ELF-1 (cell line): ENCODE measurements around the gene WDR93.

Source experiments
- DNase-seq: peaks from one replicate; pipeline ENCODE4 v3.0.0-alpha.2; 2016; ENCODE audit warnings: low read depth, low spot score

WDR93 gene

GRCh38 chr15:89690276-89691218 is at the start of gene WDR93, which contains the start of gene PEX11A:
Gene WDR93 (plus strand): TSS chr15:89690811. CDS start chr15:89701747, 10,936 bp downstream.
Gene PEX11A (minus strand): TSS chr15:89690754. CDS start chr15:89690632, 122 bp downstream.
- DNase-seq, result peak; percentile 83

DNA sequence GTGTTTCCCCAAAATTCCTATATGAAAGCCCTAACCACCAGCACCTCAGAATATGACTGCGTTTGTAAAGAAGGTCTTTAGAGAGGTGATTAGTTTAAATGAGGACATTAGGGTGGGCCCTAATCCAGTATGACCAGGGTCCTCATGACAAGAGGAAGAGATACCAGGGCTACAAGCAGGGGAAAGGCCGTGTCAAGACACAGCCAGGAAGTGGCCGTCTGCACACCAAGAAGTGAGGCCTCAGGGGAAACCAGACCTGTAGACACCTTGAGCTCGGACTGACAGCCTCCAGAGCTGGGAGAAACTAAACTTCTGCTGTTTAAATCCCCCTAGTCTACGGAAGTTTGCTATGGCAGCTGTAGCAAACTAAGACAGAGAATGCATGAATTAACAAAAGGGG is 49.6 kb upstream of the WDR93 start:
- no peak for DNase-seq

DNA sequence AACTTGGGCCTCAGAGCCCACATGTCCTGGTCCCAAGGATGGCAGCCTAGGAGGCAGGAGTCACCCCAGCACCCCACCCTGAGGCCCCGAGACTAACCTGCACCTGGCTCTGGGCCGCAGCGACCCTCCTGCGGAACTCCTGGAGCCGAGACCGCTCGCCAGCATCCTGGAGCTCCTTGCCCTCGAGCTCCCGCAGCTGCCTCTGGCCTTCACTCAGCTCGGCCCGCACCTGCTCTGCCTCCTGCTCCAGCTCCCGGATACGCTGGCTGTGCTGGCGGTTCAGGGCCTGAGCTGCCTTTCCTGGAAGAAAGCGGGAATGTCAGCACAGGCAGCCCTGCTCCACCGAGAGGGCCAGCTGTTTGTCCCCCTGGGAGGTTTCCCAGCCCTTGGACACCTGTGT is 48.5 kb upstream of the WDR93 start:
- no peak for DNase-seq

DNA sequence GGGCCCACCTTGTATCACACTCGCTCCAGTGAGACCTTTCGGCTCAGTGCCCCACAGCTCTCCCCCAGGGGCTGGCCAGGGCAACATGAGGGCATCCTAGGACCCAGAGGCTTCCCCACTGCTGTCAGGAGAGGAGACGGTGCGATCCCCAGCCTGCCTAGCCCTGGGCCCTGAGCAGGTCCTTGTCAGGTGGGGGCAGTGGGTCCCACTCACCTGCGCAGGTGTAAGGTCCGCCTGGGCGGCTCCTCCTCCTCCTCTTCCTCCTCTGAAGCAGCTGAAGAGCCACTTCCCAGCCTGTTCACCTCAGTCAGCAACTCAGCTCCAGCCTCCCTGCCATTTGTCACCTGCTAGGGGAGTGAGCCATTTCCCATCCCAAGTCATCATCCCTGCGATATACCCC is 44.9 kb upstream of the WDR93 start:
- DNase-seq, result no peak

DNA sequence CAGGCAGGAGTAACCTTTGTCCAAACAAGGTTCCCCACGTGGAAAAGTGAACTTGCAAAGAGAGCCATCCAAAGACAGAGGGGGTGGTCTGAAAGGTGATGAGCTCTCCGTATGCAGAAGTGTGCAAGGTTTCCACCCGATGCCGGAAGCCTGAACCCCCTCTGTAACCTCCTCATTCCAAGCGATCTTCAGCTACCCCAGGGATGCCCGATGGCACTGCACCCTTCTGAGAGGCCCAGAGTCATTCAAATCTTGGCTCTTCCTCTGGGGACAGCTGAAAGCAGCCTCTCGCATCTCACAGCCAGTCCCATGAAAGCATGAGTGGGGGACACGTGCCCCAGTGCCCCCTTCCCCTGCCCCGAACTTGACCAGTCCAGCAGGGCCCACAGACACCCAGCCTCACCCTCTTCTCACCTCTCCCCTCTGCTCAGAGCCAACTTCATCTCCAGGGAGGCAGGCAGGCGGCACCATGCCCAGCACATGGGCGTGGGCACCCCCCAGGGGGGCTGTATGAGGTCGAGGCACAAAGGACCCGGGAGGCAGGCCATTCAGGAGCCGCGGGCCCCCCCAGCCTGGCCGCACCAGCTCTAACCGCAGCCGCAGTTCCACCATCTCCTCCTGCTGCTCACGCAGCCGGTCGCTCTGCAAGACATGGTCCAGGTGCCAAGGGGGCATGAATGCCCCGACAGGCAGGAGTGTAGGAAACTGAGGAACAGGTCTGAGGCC is 44.0 kb upstream of the WDR93 start:
- no peak for DNase-seq

DNA sequence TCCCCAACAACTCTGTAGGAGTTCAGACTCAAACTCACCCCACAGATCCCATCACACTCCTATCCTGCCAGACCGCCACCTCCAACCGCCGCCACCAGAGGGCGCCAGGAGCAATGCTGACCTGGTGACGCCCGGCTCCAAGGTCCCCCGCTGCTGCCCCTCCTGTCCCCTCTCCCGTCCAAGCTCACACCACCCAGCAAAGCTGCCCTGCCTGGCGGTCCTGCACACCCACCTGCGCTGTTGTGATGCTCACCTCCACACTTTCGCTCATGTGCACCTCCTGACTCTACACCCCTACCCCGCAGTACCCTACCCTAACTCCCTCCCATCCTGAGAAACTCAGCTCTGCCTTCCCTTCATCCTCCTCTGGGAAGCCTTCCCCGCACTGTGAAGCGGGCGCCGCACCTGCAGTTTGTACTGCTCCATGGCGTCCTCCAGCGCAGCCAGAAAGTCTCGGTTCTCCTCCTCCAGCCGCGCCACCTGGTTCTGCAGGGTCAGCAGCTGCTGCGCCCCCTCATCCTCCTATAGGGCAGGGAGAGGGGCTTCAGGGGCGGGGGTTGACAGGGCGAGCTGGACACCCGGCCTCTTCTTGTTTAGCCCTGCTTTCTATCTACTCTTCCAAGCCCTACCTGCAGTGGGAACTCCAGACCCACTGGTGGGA is 43.3 kb upstream of the WDR93 start:
- DNase-seq, result peak; percentile 88

GRCh38 chr15:89648106-89649012 is 42.3 kb upstream of the WDR93 start:
- peak; percentile 35 for DNase-seq

DNA sequence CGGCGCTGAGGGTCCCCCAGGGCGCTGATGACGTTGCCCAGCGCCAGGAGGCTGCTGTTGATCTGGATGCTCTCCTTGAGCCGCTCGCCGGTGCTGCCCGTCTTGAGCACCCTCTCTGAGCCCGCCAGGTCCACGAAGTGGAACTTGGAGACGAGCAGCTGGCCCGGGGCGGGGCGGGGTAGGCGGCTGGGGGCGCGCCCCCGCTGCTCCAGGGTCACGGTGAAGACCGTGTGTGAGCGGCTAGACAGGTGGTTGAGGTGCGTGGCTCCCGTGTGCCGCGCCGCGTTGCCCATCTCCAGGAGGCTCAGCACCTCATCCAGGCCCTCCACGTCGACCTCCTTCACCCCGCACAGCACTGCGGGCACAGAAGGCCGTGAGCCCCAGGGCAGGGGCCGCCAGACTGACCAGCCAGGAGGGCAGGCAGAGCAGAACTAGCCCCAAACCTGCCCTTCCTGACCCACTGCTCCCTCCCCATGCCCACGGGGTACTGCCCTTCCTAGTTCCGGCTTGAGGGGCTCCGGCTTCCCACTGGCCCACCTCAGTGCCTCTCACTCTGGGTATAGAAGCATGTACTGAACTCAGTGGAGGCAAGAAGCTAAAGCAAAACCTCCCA is 41.5 kb upstream of the WDR93 start:
- no peak for DNase-seq

DNA sequence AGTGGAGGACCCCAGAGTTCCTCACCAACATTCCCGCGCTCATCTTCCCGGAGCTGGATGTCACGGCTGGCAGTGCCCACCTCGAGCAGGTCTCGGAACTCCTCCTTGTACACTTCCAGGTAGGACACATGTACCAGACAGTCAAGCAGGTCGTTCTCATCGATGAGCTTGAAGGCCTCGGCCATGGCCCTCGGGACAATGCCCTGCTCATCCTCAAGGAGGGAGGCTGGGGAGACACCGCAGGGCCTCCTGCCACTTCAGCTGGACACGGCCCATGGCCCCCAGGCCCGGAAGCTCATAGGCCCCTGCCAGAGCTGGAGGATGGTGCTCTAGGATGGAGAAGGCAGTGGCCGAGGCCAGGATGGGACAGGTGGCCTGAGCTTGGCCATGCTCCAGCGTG is 40.9 kb upstream of the WDR93 start:
- no peak for DNase-seq

- no peak for DNase-seq
Measured at GRCh38 chr15:89652131-89652530, 38.5 kb upstream of the WDR93 start.

GRCh38 chr15:89652666-89653065 is 37.9 kb upstream of the WDR93 start:
- DNase-seq, result no peak

GRCh38 chr15:89653578-89653977 is 37.0 kb upstream of the WDR93 start:
- DNase-seq, result no peak

DNA sequence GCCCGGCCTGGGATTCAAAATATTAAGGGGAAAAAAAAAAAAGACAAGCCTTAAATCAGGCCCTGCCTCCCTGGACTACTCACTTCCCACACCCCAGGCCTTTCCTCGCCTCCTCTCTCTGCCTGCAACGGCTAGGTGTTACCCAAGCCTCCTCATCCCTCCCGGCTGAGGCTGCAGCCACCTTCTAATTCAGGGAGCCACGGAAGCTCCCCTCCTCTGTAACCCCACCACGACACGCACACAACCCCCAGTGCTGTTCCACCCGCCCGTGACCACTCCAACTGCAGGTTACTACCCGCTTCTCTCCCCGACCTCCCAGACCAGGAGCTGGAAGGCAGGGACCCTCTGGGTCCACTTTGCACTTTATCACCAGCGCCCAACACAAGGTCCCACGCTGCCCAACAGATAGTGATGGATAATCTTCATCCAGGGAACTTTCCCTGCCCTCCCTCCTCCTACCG is 36.3 kb upstream of the WDR93 start:
- DNase-seq, result no peak

DNA sequence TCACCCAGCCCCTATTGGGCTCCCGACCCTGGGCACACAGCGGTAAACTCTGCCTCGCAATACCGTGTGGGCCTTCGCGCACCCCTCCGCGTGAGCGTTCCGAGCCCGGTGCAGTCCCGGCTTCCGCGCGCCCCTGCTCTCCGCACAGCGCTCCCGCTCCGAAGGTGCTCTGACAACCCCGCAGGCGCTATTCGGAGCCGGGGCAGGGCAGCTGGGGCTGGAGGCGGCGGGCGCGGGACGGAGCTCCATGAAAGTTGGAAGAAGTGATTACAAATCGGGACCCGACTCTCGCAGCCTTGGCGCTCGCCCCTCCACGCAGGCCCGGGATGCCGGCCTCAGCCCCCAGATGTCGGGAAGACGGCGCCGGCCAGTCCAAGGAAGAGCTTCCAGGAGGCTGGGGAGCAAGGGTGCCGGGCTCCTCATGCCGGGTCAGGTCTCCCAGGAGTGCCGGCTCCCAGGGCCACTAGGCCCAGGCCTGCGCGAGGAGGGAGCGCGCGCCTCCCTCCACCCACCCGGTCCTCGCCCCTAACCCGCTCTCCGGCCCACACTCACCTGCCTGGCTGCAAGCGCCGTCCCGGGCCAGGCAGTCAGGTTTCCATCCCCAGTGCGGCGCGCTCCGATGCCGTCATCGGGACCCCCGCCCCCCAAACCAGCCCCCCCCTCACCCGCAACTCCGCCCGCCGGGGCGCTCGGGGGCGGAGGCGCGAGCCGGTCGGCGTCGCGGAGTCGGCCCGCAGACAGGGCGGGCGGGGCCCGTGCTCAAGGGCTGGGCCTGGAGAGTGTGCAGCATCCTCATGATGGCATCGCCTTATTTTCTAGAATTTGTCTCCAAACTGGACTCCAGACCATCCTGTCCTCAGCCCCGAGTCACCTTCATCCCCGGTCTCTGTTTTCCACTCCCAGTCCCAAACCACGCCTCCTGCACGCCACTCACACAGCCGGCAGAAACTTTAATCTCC is 35.5 kb upstream of the WDR93 start, which contains the start of gene KIF7:
TSS of gene KIF7 (minus strand) at position 621 of the 959 bp plus-strand sequence. CDS start 2,537 bp downstream, outside the sequence.
- peak; percentile 63 for DNase-seq

DNA sequence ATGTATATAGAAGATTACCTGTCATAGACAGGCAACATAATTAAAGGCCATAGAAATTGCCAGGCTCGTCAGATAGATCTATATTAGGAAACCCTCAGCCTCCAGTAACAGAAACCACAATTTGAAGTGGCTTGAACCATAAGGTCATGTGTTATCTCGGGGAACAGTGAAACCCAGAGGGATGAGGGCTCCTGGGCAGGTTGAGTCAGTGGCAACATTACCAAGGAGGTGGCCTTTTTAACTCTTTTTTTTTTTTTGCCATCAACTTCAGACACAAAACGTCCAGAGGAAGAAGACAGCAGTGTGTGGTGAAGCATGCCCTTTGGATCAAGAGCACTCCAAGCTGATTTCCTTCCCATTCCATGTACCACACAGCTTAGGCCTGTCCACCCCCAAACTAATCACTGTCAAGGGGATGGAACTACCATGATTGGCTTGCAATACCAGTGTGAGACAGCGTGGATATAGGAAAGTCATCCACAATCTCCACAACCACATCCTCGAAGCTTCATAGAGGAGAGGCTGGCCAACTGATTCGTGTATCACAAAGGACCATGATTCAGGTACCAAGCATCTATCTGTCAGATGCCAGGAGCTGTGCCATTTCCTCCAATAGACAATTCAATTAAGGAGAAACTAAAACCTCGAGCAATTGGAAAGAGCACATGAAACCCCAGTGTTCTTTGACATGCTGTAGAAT is 34.3 kb upstream of the WDR93 start:
- DNase-seq, result no peak

- DNase-seq, result no peak
Measured at GRCh38 chr15:89657686-89658200, 32.9 kb upstream of the WDR93 start.

GRCh38 chr15:89659295-89659694 is 31.3 kb upstream of the WDR93 start:
- no peak for DNase-seq

- no peak for DNase-seq
Measured at GRCh38 chr15:89660556-89660955, 30.1 kb upstream of the WDR93 start.
